ENCODE results near the gene BABAM2.

DNA sequence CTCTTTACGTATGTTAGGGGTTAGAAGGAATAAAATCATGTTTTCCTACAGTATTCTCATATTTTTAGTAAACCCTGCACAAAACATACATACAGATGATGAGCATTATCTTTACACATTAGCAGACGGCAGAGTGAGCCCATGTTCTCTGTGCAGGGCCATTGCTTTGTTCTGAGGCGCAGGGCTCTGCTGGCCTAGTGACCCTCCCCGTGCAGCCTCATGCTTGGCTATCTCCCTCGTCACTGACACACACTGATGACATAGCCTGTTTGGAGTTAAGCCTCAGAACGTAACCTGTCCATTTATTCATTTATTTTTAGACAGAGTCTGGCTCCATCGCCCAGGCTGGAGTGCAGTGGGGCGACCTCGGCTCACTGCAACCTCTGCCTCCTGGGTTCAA is 386.3 kb downstream of the BABAM2 start:
- TF ChIP-seq, protein P1, sequence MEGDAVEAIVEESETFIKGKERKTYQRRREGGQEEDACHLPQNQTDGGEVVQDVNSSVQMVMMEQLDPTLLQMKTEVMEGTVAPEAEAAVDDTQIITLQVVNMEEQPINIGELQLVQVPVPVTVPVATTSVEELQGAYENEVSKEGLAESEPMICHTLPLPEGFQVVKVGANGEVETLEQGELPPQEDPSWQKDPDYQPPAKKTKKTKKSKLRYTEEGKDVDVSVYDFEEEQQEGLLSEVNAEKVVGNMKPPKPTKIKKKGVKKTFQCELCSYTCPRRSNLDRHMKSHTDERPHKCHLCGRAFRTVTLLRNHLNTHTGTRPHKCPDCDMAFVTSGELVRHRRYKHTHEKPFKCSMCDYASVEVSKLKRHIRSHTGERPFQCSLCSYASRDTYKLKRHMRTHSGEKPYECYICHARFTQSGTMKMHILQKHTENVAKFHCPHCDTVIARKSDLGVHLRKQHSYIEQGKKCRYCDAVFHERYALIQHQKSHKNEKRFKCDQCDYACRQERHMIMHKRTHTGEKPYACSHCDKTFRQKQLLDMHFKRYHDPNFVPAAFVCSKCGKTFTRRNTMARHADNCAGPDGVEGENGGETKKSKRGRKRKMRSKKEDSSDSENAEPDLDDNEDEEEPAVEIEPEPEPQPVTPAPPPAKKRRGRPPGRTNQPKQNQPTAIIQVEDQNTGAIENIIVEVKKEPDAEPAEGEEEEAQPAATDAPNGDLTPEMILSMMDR (IDR thresholded peaks at IDR 0.05), result no peak
- no peak for TF ChIP-seq EP300 (IDR thresholded peaks at IDR 0.05)
- TF ChIP-seq POLR2A (IDR thresholded peaks at IDR 0.05; ENCODE audit: low read depth), result no peak

Data from esophagus muscularis mucosa (tissue), 4 donors.